ENCODE results near the gene HJURP.

The HJURP gene

DNA sequence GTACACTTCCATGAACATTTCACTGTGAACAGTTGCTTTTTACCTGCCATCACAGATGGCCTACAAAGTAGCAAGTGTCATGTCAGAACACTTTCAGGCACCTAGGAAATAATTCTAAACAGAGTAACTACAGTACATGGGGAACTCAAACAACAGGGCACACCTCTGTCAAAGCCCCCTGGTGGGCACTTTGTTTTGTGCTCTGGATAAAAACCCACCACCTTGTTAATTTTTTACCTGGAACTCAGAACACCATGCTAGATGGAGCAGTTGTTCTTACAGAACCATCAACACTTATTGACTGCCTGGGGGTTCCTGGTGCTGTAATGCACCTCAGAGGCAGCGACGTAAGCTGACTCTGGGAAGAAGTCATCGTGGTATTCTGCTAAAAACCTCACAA, 11.5 kb upstream of the HJURP start:
- no peak overlapping the region for H3K4me3 ChIP-seq (ENCODE audit: low read depth, low read length)
- H3K36me3 ChIP-seq (ENCODE audit: insufficient read depth, low read length), result peaks cover 12% of the 10 kb centered on the region; the same call in 1 of the 2 replicates
- no peaks in the 10 kb centered on the region for H3K4me1 ChIP-seq (ENCODE audit: control insufficient read depth, insufficient read depth, low read length, unreplicated experiment)
- peaks cover 7% of the 10 kb centered on the region for H3K27me3 ChIP-seq (ENCODE audit: insufficient read depth, low read length)
- H3K27ac ChIP-seq (ENCODE audit: low read depth, low read length), result no peak overlapping the region
- no peaks in the 10 kb centered on the region for H3K79me2 ChIP-seq (ENCODE audit: control insufficient read depth, insufficient read depth, low read length, unreplicated experiment)
- H2AFZ ChIP-seq (ENCODE audit: low read length, unreplicated experiment), result no peak overlapping the region

DNA sequence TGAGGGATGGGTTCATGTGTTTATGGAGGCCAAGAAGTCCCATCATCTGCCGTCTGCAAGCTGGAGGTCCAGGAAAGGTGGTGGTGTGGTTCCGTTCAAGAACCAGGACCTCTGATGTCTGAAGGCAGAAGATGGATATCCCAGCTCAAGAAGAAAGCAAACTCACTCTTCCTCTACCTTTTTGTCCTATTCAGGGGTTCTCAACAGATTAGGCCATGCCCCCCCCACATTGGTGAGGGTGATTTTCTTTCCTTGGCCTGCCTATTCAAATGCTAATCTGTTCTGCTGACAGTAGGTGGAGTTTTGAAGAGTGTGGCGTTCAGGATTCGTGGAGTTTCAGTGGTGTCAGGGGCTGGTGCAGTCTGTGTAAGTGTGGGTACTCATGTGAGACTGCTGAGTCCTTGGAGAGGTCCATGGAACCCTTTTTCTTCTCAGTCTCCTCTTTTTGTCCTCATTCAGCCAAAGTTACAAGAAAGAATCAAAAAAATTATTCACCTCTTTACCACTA, 8.0 kb upstream of the HJURP start:
- Histone ChIP-seq H3K36me3 (ENCODE audit: insufficient read depth, low read length) (peaks cover 12% of the 10 kb centered on the region; the same call in 1 of the 2 replicates), H2AFZ (ENCODE audit: low read length, unreplicated experiment) (no peak overlapping the region), H3K4me1 (ENCODE audit: control insufficient read depth, insufficient read depth, low read length, unreplicated experiment) (no peaks in the 10 kb centered on the region), H3K27ac (ENCODE audit: low read depth, low read length) (no peak overlapping the region), H3K27me3 (ENCODE audit: insufficient read depth, low read length) (no peaks in the 10 kb centered on the region), H3K79me2 (ENCODE audit: control insufficient read depth, insufficient read depth, low read length, unreplicated experiment) (no peaks in the 10 kb centered on the region), H3K4me3 (ENCODE audit: low read depth, low read length) (no peak overlapping the region)

DNA sequence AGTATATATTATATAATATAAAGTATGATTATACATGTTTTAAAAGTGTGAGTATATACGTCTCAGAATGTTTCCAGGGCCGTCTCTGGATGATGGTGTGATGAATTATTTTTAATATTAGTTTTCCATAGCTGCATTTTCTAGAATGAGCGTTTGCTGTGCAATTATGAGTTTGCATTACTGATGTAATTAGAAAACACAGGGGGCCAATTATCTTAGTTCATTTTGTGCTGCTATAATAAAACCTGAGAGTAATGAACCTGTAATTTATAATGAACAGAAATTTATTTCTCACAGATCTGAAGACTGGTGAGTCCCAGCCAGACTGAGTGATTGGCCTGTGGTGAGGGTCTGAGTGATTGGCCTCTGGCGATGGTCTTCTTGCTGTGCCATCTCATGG, 4.0 kb upstream of the HJURP start:
- Histone ChIP-seq H3K27ac (ENCODE audit: low read depth, low read length) (no peak overlapping the region), H3K4me3 (ENCODE audit: low read depth, low read length) (no peak overlapping the region), H3K4me1 (ENCODE audit: control insufficient read depth, insufficient read depth, low read length, unreplicated experiment) (no peaks in the 10 kb centered on the region), H3K27me3 (ENCODE audit: insufficient read depth, low read length) (no peaks in the 10 kb centered on the region), H3K79me2 (ENCODE audit: control insufficient read depth, insufficient read depth, low read length, unreplicated experiment) (peaks cover 10% of the 10 kb centered on the region), H2AFZ (ENCODE audit: low read length, unreplicated experiment) (no peak overlapping the region), H3K36me3 (ENCODE audit: insufficient read depth, low read length) (no peaks in the 10 kb centered on the region)

DNA sequence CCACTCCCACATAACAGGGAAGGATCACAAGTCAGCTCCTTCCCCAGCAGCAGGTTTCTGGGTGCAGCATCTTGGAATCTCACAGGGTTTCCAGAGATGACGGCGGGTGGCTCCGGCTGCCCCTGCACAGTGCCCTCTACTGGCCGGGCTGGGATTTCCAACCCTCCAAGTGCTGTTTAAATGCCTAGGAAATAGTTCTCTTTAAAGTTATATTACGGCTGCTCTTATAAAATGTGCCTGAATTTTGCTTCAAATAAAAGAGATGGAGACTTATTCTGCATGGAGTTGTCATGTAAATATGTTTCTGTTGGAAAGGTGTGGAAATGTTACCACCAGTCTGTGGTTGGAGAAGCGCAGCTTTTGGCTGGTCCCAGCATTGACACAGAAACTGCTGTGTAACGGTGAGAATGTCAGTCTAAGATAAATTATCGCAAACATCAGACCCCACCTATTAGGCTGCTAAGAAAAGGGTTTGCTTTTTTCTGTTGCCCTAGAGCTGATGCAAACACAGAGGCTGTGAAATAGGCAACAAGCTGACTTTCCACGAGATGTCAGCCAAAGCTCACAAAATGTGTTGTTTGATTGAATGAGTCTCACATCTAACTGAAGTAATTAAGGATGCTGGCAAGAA, 3.3 kb upstream of the HJURP start:
- Histone ChIP-seq H3K27ac (ENCODE audit: low read depth, low read length) (no peak overlapping the region), H3K27me3 (ENCODE audit: insufficient read depth, low read length) (no peaks in the 10 kb centered on the region), H3K36me3 (ENCODE audit: insufficient read depth, low read length) (no peaks in the 10 kb centered on the region), H2AFZ (ENCODE audit: low read length, unreplicated experiment) (no peak overlapping the region), H3K4me3 (ENCODE audit: low read depth, low read length) (no peak overlapping the region), H3K4me1 (ENCODE audit: control insufficient read depth, insufficient read depth, low read length, unreplicated experiment) (peaks cover under 1% of the 10 kb centered on the region), H3K79me2 (ENCODE audit: control insufficient read depth, insufficient read depth, low read length, unreplicated experiment) (peaks cover 17% of the 10 kb centered on the region)

DNA sequence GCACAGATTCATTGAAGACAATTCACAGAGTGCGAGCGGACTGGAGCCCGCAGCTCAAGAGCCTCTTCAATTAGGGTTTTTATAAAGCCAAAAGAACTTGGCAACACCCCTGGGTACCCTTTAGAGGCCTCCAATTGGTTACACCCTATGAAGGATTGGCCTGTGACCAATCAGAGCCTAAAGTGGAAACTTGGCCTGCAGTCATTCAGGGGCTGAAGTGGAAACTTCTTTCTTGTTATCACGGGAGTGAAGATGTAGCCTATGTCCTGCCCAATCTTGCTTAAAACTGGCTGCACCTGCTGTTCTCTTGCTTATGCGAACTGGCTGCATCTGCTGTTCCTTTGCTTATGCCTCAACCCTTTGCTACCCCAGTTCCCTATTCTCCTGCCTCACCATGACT, 1.8 kb upstream of the HJURP start:
- H2AFZ ChIP-seq (ENCODE audit: low read length, unreplicated experiment), result no peak overlapping the region
- no peak overlapping the region for H3K4me3 ChIP-seq (ENCODE audit: low read depth, low read length)
- 0 out of 2 replicates have a peak, but pooled peaks cover 1% of the 10 kb centered on the region for H3K36me3 ChIP-seq (ENCODE audit: insufficient read depth, low read length)
- peaks cover 12% of the 10 kb centered on the region for H3K4me1 ChIP-seq (ENCODE audit: control insufficient read depth, insufficient read depth, low read length, unreplicated experiment)
- H3K27me3 ChIP-seq (ENCODE audit: insufficient read depth, low read length), result no peaks in the 10 kb centered on the region
- no peak overlapping the region for H3K27ac ChIP-seq (ENCODE audit: low read depth, low read length)
- H3K79me2 ChIP-seq (ENCODE audit: control insufficient read depth, insufficient read depth, low read length, unreplicated experiment), result peaks cover 31% of the 10 kb centered on the region

DNA sequence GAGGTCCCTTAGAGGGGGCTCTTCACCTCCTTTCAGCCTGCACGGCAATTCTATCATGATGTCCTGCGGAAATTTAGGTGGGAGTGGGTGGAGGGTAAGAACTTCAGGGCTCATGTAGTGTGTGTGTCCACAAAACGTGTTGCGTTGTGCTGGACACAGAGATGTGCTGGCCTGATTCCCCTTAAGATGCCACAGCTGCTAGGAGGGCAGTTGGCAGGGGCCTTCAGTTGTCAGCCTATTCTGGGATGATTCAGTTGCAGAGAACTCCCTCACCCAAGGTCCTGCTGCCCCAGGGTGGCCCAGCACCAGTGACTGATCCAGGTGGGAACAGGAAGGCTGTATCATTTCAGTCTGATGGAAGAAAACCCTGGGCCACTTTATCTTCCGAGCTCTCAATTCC, 1.0 kb upstream of the HJURP start:
- H3K36me3 ChIP-seq (ENCODE audit: insufficient read depth, low read length), result 0 out of 2 replicates have a peak, but pooled peaks cover 3% of the 10 kb centered on the region
- H3K27ac ChIP-seq (ENCODE audit: low read depth, low read length), result peak overlapping the region; percentile 43; the same call in 1 of the 2 replicates
- H3K79me2 ChIP-seq (ENCODE audit: control insufficient read depth, insufficient read depth, low read length, unreplicated experiment), result peaks cover 39% of the 10 kb centered on the region
- H3K4me3 ChIP-seq (ENCODE audit: low read depth, low read length), result peak overlapping the region; percentile 97
- H2AFZ ChIP-seq (ENCODE audit: low read length, unreplicated experiment), result no peak overlapping the region
- H3K27me3 ChIP-seq (ENCODE audit: insufficient read depth, low read length), result no peaks in the 10 kb centered on the region
- peaks cover 12% of the 10 kb centered on the region for H3K4me1 ChIP-seq (ENCODE audit: control insufficient read depth, insufficient read depth, low read length, unreplicated experiment)

DNA sequence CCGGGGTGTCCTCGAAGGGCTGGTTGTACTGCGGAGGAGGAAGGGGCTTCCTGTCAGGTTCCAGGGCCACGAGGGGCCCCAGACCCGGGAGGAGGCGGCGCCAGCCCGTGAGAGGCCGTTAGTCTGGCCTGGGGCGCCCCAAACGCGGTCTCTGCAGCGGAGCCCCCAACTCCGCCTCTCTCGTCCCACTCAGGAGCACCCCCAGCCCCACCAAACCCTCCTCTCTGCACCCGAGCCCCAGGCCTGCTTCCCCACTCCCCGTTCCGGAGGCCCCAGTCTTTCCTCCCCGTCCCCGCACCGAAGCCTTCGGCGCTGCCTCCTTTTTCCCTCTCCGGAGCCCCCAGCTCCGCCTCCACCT, 473 bp downstream of the HJURP start:
- Histone ChIP-seq H2AFZ (ENCODE audit: low read length, unreplicated experiment) (peak overlapping the region; percentile 87), H3K79me2 (ENCODE audit: control insufficient read depth, insufficient read depth, low read length, unreplicated experiment) (peaks cover 54% of the 10 kb centered on the region), H3K27ac (ENCODE audit: low read depth, low read length) (peak overlapping the region; percentile 24; the same call in 1 of the 2 replicates), H3K4me1 (ENCODE audit: control insufficient read depth, insufficient read depth, low read length, unreplicated experiment) (peaks cover 12% of the 10 kb centered on the region), H3K36me3 (ENCODE audit: insufficient read depth, low read length) (0 out of 2 replicates have a peak, but pooled peaks cover 6% of the 10 kb centered on the region), H3K27me3 (ENCODE audit: insufficient read depth, low read length) (no peaks in the 10 kb centered on the region), H3K4me3 (ENCODE audit: low read depth, low read length) (peak overlapping the region; percentile 97)

DNA sequence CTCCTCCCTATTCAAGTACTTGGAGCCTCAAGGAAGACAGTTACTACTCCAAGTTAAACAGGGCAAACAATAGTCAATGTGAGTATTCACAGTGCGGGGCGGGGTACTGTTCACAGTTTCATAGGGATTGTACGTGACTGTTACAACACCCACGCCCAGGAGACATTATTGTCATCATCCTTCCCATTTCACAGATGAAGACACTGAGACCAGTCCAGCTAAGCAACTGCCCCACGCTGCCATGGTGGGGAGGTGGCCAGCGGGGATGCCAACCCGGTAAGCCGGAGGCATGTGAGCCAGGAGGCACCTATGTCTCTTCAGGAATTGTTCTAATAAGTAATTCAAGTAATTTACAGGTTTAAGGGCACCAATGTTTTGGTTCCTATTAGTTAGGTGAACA, 982 bp downstream of the HJURP start:
- Histone ChIP-seq H3K27ac (ENCODE audit: low read depth, low read length) (no peak overlapping the region), H3K4me3 (ENCODE audit: low read depth, low read length) (peak overlapping the region; percentile 97), H2AFZ (ENCODE audit: low read length, unreplicated experiment) (no peak overlapping the region), H3K79me2 (ENCODE audit: control insufficient read depth, insufficient read depth, low read length, unreplicated experiment) (peaks cover 55% of the 10 kb centered on the region), H3K4me1 (ENCODE audit: control insufficient read depth, insufficient read depth, low read length, unreplicated experiment) (peaks cover 12% of the 10 kb centered on the region), H3K27me3 (ENCODE audit: insufficient read depth, low read length) (no peaks in the 10 kb centered on the region), H3K36me3 (ENCODE audit: insufficient read depth, low read length) (peaks cover 7% of the 10 kb centered on the region; the same call in 1 of the 2 replicates)

DNA sequence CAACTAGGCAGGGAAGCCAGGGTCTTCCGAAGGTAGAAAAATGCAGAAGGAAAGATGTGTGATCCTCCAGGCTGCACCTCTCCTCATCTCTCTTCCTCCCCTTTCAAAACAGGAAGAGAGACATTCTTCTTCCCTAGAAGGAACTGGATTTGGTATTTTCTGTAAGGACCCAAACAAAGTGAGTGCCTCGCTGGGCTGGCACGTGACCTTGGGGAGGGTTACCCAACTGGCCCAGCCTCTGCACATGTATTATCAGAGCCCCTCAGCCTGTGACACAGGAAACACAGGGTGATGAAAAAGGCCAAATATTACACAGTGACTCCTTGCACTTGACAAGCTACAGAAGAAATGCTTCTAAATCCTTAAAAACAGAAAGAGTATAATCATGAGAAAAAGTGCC, 2.3 kb downstream of the HJURP start:
- Histone ChIP-seq H3K4me3 (ENCODE audit: low read depth, low read length) (peak overlapping the region; percentile 97), H2AFZ (ENCODE audit: low read length, unreplicated experiment) (peak overlapping the region; percentile 58), H3K36me3 (ENCODE audit: insufficient read depth, low read length) (peaks cover 10% of the 10 kb centered on the region; the same call in 1 of the 2 replicates), H3K27me3 (ENCODE audit: insufficient read depth, low read length) (no peaks in the 10 kb centered on the region), H3K79me2 (ENCODE audit: control insufficient read depth, insufficient read depth, low read length, unreplicated experiment) (peaks cover 61% of the 10 kb centered on the region), H3K27ac (ENCODE audit: low read depth, low read length) (no peak overlapping the region), H3K4me1 (ENCODE audit: control insufficient read depth, insufficient read depth, low read length, unreplicated experiment) (peaks cover 12% of the 10 kb centered on the region)

DNA sequence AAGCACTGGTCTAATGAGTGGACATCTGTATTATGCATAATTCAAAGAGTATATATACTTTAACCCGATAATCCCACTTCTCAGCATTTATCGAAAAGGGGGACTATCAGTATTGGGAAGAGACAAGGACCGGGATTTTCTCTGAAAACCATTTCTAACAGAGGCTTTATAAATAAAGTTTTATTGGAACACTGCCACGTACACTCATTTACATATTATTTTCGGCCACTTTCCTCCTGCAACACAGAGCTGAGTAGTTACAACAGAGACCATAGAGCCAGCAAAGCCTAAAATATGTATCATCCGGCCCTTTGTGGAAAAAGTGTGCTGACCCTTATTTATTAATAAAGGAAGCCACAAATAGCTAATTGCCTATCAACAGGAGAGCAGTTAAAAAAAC, 3.2 kb downstream of the HJURP start:
- Histone ChIP-seq H3K27ac (ENCODE audit: low read depth, low read length) (no peak overlapping the region), H3K36me3 (ENCODE audit: insufficient read depth, low read length) (peaks cover 10% of the 10 kb centered on the region; the same call in 1 of the 2 replicates), H3K79me2 (ENCODE audit: control insufficient read depth, insufficient read depth, low read length, unreplicated experiment) (peaks cover 69% of the 10 kb centered on the region), H3K27me3 (ENCODE audit: insufficient read depth, low read length) (no peaks in the 10 kb centered on the region), H3K4me1 (ENCODE audit: control insufficient read depth, insufficient read depth, low read length, unreplicated experiment) (peaks cover 12% of the 10 kb centered on the region), H3K4me3 (ENCODE audit: low read depth, low read length) (no peak overlapping the region), H2AFZ (ENCODE audit: low read length, unreplicated experiment) (no peak overlapping the region)

DNA sequence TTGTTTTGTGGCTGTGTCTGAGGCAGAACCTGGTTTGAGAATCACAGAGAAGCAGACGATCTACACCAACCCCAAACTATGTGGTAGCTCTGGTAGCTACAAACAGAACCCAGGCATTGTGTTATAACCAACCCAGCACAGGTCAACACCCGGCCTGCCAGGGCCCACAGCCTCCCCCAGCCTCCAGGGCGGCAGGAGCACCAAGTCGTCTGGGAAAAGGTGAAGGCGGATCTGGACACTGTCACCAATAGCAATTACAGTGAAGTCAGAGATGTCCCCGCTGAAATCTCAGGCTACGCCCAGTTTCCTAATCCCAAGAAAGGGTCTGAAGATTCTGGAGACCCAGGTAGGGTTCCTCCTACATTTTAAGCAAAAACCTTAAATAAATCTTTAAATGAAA, 3.6 kb downstream of the HJURP start:
- Histone ChIP-seq H2AFZ (ENCODE audit: low read length, unreplicated experiment) (no peak overlapping the region), H3K27me3 (ENCODE audit: insufficient read depth, low read length) (no peaks in the 10 kb centered on the region), H3K36me3 (ENCODE audit: insufficient read depth, low read length) (peaks cover 11% of the 10 kb centered on the region), H3K79me2 (ENCODE audit: control insufficient read depth, insufficient read depth, low read length, unreplicated experiment) (peaks cover 71% of the 10 kb centered on the region), H3K4me1 (ENCODE audit: control insufficient read depth, insufficient read depth, low read length, unreplicated experiment) (peaks cover 12% of the 10 kb centered on the region), H3K27ac (ENCODE audit: low read depth, low read length) (no peak overlapping the region), H3K4me3 (ENCODE audit: low read depth, low read length) (no peak overlapping the region)
